Mucosa of descending colon (tissue), 3 donors: ENCODE results near the gene SEH1L. TPM values are rescaled to one million over a fixed set of nuclear protein-coding genes. Genes with fewer than 3 reads are reported as not detected.

Experiments used
- ATAC-seq: fragments of 200-7000 bp; cut with Tn5 transposase; one replicate; pipeline ENCODE4 v1.9.1; 2020; ENCODE audit warnings: mild to moderate bottlenecking, moderate library complexity
- DNase-seq, 3 donors: peaks; one replicate each; pipeline ENCODE4 v3.0.0-alpha.2; 2020
- H3K36me3 ChIP-seq: fragments of 200-600 bp; one replicate; pipeline ENCODE4 v1.8.0; 2021; ENCODE audit warnings: low read depth, mild to moderate bottlenecking
- H3K4me1 ChIP-seq: fragments of 200-600 bp; one replicate; pipeline ENCODE4 v1.8.0; 2021; ENCODE audit warnings: low read depth, mild to moderate bottlenecking
- H3K4me3 ChIP-seq: fragments of 200-600 bp; one replicate; pipeline ENCODE4 v1.8.0; 2021; ENCODE audit warnings: mild to moderate bottlenecking
- H3K9me3 ChIP-seq: fragments of 200-600 bp; one replicate; pipeline ENCODE4 v1.8.0; 2021; ENCODE audit warnings: mild to moderate bottlenecking
- CTCF ChIP-seq: fragments of 200-600 bp; IDR thresholded peaks from one replicate; pipeline ENCODE4 v1.8.0; 2022; ENCODE audit warnings: antibody characterized with exemption, mild to moderate bottlenecking
- intact Hi-C, 2 donors: fragments of 100-400 bp; cut with DNase I in 1 of 2; cut with micrococcal nuclease in 1 of 2; formaldehyde crosslinking; loops; one replicate each; pipeline versions ENCODE4 v1.11.0 to v1.11.1; 2022; cut with DNase I, micrococcal nuclease
- total RNA-seq, 3 donors: library from RNA; stranded (reverse); fragmentation: NEBNext Ultra II Directional in 2 of 3; extraction: Animal tissue kit (Norgen Biotek cat#: 25700) in 2 of 3; gene quantifications; one replicate each; pipeline versions ENCODE4 v1.2.1 to v1.2.4, GENCODE V29; 2021 to 2023
- donor health status: DM: no; HTN: no; CAD: no; lungs with moderate emphysema.
- donor health status: DM: no; HTN: no; CAD: no.
- donor health status: DM: no; HTN: yes; CAD: no.

SEH1L gene
- total RNA-seq, 3 donors from 2014 or later, result 33.7 to 36.7 (median 34.3) TPM

- no peak for DNase-seq
- Histone ChIP-seq H3K4me1 (peaks cover 11% of the 10 kb centered on the region), H3K36me3 (no peaks in the 10 kb centered on the region), H3K4me3 (no peak overlapping the region), H3K9me3 (no peaks in the 10 kb centered on the region)
- ATAC-seq, result no peak
- intact Hi-C loops, result no loop called here
- TF ChIP-seq CTCF, result no peak
Measured at GRCh38 chr18:12989397-12990122, 41.7 kb downstream of the SEH1L start.

- Histone ChIP-seq H3K4me3 (no peak overlapping the region), H3K9me3 (no peaks in the 10 kb centered on the region), H3K36me3 (no peaks in the 10 kb centered on the region), H3K4me1 (peaks cover 11% of the 10 kb centered on the region)
- ATAC-seq (no peak), DNase-seq (no peak)
- intact Hi-C loops, result no loop called here
- TF ChIP-seq CTCF, result no peak
Measured at GRCh38 chr18:12990123-12990475, 42.3 kb downstream of the SEH1L start.

- Histone ChIP-seq H3K4me3 (peak overlapping the region; percentile 60), H3K9me3 (no peaks in the 10 kb centered on the region), H3K4me1 (peaks cover 11% of the 10 kb centered on the region), H3K36me3 (no peaks in the 10 kb centered on the region)
- ATAC-seq (peak; percentile 0), DNase-seq (no peak)
- intact Hi-C loops, result no loop called here
- TF ChIP-seq CTCF, result no peak
Measured at GRCh38 chr18:12990641-12990966, 42.8 kb downstream of the SEH1L start.

GRCh38 chr18:12990967-12991820, 43.4 kb downstream of the SEH1L start, which contains the start of gene CEP192:
Gene CEP192 (plus strand): TSS chr18:12991362. CDS start chr18:12999425, 8,063 bp downstream.
- intact Hi-C loops, result no loop called here
- ATAC-seq (peak; percentile 97), DNase-seq (peak; percentile 97 to 98 (median 98))
- H3K9me3 ChIP-seq, result no peaks in the 10 kb centered on the region
- peak within 1 kb of the TSS; percentile 60 for H3K4me3 ChIP-seq
- TF ChIP-seq CTCF, result no peak
- H3K36me3 ChIP-seq, result no peaks in the 10 kb centered on the region
- peaks cover 11% of the 10 kb centered on the region for H3K4me1 ChIP-seq

- ATAC-seq (no peak), DNase-seq (no peak)
- Histone ChIP-seq H3K4me1 (peaks cover 11% of the 10 kb centered on the region), H3K9me3 (no peaks in the 10 kb centered on the region), H3K4me3 (peak overlapping the region; percentile 60), H3K36me3 (no peaks in the 10 kb centered on the region)
- no peak for TF ChIP-seq CTCF
- intact Hi-C loops, result no loop called here
Measured at GRCh38 chr18:12991821-12992179, 44.0 kb downstream of the SEH1L start.
